IPS-20b (cell line): ENCODE results near the gene SGSM2.

Source experiments
- H3K27ac ChIP-seq: one replicate; pipeline ENCODE4 v1.5.1; 2013; ENCODE audit warnings: low read length
- H3K27me3 ChIP-seq: 2 replicates; pipeline ENCODE4 v1.6.1; 2013; ENCODE audit warnings: mild to moderate bottlenecking, low read length, inconsistent platforms; ENCODE audit not compliant: insufficient read depth
- H3K36me3 ChIP-seq: 2 replicates; pipeline ENCODE4 v1.6.1; 2013; ENCODE audit warnings: low read depth, mild to moderate bottlenecking, inconsistent platforms, low read length, moderate library complexity; ENCODE audit not compliant: insufficient read depth
- H3K4me1 ChIP-seq: 2 replicates; pipeline ENCODE4 v1.6.1; 2013; ENCODE audit warnings: mild to moderate bottlenecking, control low read depth, inconsistent platforms, low read length, moderate library complexity; ENCODE audit not compliant: insufficient read depth
- H3K4me3 ChIP-seq: 2 replicates; pipeline ENCODE4 v1.5.1; 2013; ENCODE audit warnings: mild to moderate bottlenecking, low read length, inconsistent platforms
- H3K9ac ChIP-seq: 2 replicates; pipeline ENCODE4 v1.6.1; 2013; ENCODE audit warnings: low read depth, mild to moderate bottlenecking, inconsistent platforms, low read length, moderate library complexity
- H3K9me3 ChIP-seq: 2 replicates; pipeline ENCODE4 v1.6.1; 2013; ENCODE audit warnings: mild to moderate bottlenecking, low read depth, low read length, inconsistent platforms; ENCODE audit not compliant: insufficient read depth

Gene SGSM2

GRCh38 chr17:2338315-2338657, 985 bp downstream of the SGSM2 start:
- H3K9me3 ChIP-seq = no peaks in the 10 kb centered on the region
- peaks cover 38% of the 10 kb centered on the region for H3K36me3 ChIP-seq
- H3K9ac ChIP-seq = peak overlapping the region; percentile 43; the same call in 1 of the 2 replicates
- peaks cover 20% of the 10 kb centered on the region for H3K4me1 ChIP-seq
- H3K27me3 ChIP-seq = no peaks in the 10 kb centered on the region
- H3K27ac ChIP-seq = no peak overlapping the region
- H3K4me3 ChIP-seq = peak overlapping the region; percentile 78

- Histone ChIP-seq H3K27ac (no peak overlapping the region), H3K36me3 (peaks cover 27% of the 10 kb centered on the region), H3K27me3 (no peaks in the 10 kb centered on the region)
Observed at GRCh38 chr17:2343421-2343820, 6.1 kb downstream of the SGSM2 start.

GRCh38 chr17:2344528-2344927, 7.2 kb downstream of the SGSM2 start:
- Histone ChIP-seq H3K4me1 (peaks cover 5% of the 10 kb centered on the region; the same call in 1 of the 2 replicates), H3K27me3 (no peaks in the 10 kb centered on the region), H3K36me3 (peaks cover 27% of the 10 kb centered on the region), H3K9me3 (no peaks in the 10 kb centered on the region), H3K27ac (no peak overlapping the region), H3K4me3 (no peak overlapping the region), H3K9ac (no peak overlapping the region)

More at GRCh38 chr17:2343421-2343820, 6.1 kb downstream of the SGSM2 start:
- H3K9ac ChIP-seq = no peak overlapping the region
- H3K4me3 ChIP-seq = no peak overlapping the region
- no peaks in the 10 kb centered on the region for H3K9me3 ChIP-seq
- H3K4me1 ChIP-seq = peaks cover 6% of the 10 kb centered on the region

- H3K27me3 ChIP-seq = no peaks in the 10 kb centered on the region
- no peak overlapping the region for H3K27ac ChIP-seq
- peaks cover 5% of the 10 kb centered on the region; the same call in 1 of the 2 replicates for H3K4me1 ChIP-seq
- H3K4me3 ChIP-seq = no peak overlapping the region
- no peak overlapping the region for H3K9ac ChIP-seq
- no peaks in the 10 kb centered on the region for H3K9me3 ChIP-seq
- peaks cover 24% of the 10 kb centered on the region for H3K36me3 ChIP-seq
Observed at GRCh38 chr17:2346475-2346874, 9.2 kb downstream of the SGSM2 start.

GRCh38 chr17:2347805-2348685, 10.7 kb downstream of the SGSM2 start:
- Histone ChIP-seq H3K27me3 (no peaks in the 10 kb centered on the region), H3K4me3 (peak overlapping the region; percentile 56), H3K9me3 (no peaks in the 10 kb centered on the region), H3K36me3 (peaks cover 15% of the 10 kb centered on the region), H3K27ac (peak overlapping the region; percentile 42), H3K9ac (peak overlapping the region; percentile 78; the same call in 1 of the 2 replicates), H3K4me1 (peaks cover 5% of the 10 kb centered on the region; the same call in 1 of the 2 replicates)

GRCh38 chr17:2351269-2351668, 14.0 kb downstream of the SGSM2 start:
- Histone ChIP-seq H3K4me3 (no peak overlapping the region), H3K27me3 (no peaks in the 10 kb centered on the region), H3K9me3 (no peaks in the 10 kb centered on the region), H3K9ac (no peak overlapping the region), H3K4me1 (peaks cover 5% of the 10 kb centered on the region; the same call in 1 of the 2 replicates), H3K36me3 (no peaks in the 10 kb centered on the region), H3K27ac (no peak overlapping the region)

- Histone ChIP-seq H3K27me3 (no peaks in the 10 kb centered on the region), H3K4me1 (no peaks in the 10 kb centered on the region), H3K27ac (no peak overlapping the region), H3K9me3 (no peaks in the 10 kb centered on the region), H3K9ac (no peak overlapping the region), H3K36me3 (no peaks in the 10 kb centered on the region), H3K4me3 (no peak overlapping the region)
Observed at GRCh38 chr17:2354311-2354710, 17.0 kb downstream of the SGSM2 start.

GRCh38 chr17:2357237-2357636, 19.9 kb downstream of the SGSM2 start:
- Histone ChIP-seq H3K27me3 (no peaks in the 10 kb centered on the region), H3K36me3 (no peaks in the 10 kb centered on the region), H3K4me3 (no peak overlapping the region), H3K4me1 (no peaks in the 10 kb centered on the region), H3K9ac (no peak overlapping the region), H3K9me3 (no peaks in the 10 kb centered on the region), H3K27ac (no peak overlapping the region)

- Histone ChIP-seq H3K4me1 (no peaks in the 10 kb centered on the region), H3K9me3 (no peaks in the 10 kb centered on the region), H3K27ac (no peak overlapping the region), H3K4me3 (no peak overlapping the region), H3K9ac (no peak overlapping the region), H3K36me3 (peaks cover 4% of the 10 kb centered on the region; the same call in 1 of the 2 replicates), H3K27me3 (no peaks in the 10 kb centered on the region)
Observed at GRCh38 chr17:2357931-2358434, 20.7 kb downstream of the SGSM2 start.

GRCh38 chr17:2361010-2361760, 23.9 kb downstream of the SGSM2 start:
- Histone ChIP-seq H3K36me3 (peaks cover 4% of the 10 kb centered on the region), H3K9me3 (no peaks in the 10 kb centered on the region), H3K4me1 (no peaks in the 10 kb centered on the region), H3K4me3 (no peak overlapping the region), H3K27ac (no peak overlapping the region), H3K9ac (no peak overlapping the region), H3K27me3 (no peaks in the 10 kb centered on the region)

- Histone ChIP-seq H3K9ac (no peak overlapping the region), H3K9me3 (no peaks in the 10 kb centered on the region), H3K27me3 (no peaks in the 10 kb centered on the region), H3K4me1 (no peaks in the 10 kb centered on the region), H3K36me3 (peaks cover 4% of the 10 kb centered on the region), H3K27ac (no peak overlapping the region), H3K4me3 (no peak overlapping the region)
Observed at GRCh38 chr17:2362016-2362415, 24.7 kb downstream of the SGSM2 start.
